ENCODE measurements around the gene ZSWIM5. TPM values are rescaled to one million over a fixed set of nuclear protein-coding genes. Genes with fewer than 3 reads are reported as not detected.

ZSWIM5 gene
- total and polyA plus RNA-seq, 9 of the 15 experiments (the other 6 are each of a cell fraction or from before 2014, with no cell fraction given): under 0.01 to 0.07 (median 0.03) TPM; not detected in 3

DNA sequence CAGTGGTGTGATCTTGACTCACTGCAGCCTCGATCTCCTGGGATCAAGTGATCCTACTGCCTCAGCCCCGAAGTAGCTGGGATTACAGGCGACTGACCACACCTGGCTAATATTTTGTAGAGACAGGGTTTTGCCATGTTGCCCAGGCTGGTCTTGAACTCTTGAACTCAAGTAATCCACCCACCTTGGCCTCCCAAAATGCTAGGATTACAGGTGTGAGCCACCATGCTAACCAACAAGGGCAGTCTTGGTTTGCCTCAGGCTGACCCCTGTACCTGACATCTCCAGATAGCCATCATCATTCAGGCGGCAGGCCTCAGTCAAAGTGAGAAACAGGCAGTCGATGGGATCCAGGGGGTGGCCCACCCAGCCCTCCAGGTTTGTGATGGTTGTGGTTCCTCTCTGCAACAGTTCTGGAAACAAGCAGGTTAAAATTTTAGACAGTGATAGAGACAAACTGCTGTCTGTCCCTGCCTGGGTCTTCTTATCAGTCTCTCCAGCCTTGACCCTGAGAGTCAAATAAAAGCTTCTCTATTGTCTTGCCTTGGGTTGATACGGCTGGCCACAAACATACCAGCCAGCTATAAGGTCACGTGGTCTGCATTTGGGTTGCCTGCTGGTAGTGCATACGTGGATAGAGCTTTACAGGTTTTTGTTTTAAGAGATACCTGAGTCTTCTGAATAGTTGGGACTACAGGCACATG is 167.6 kb downstream of the ZSWIM5 start (continued):
- TF ChIP-seq NONO (IDR thresholded peaks at IDR 0.05; ENCODE audit: low read depth in 2 of 2, low read length in 1 of 2) (peak in 1 of 2 experiments; percentile 74; a peak in 1 of 4 replicates), CBX3 (IDR thresholded peaks at IDR 0.05; ENCODE audit: borderline replicate concordance in 1 of 2, low read length in 2 of 2) (peak in 1 of 2 experiments; percentile 40; a peak in 1 of 3 replicates), MEF2D (tag; conservative IDR thresholded peaks at IDR 0.05; ENCODE audit: low read depth) (peak; percentile 66), TAL1 (IDR thresholded peaks at IDR 0.05) (peak; percentile 97), TCFL5 (CRISPR knock-in tag; conservative IDR thresholded peaks at IDR 0.05) (peak; percentile 55; the same call in 1 of the 2 replicates), CBFA2T2 (conservative IDR thresholded peaks at IDR 0.05) (peak; percentile 98), TCF3 (CRISPR knock-in tag; IDR thresholded peaks at IDR 0.05) (peak; percentile 98), ATF1 (CRISPR knock-in tag; IDR thresholded peaks at IDR 0.05) (no peak), ATF1 (tag; IDR thresholded peaks at IDR 0.05) (peak; percentile 47; the same call in 1 of the 2 replicates), ZNF165 (CRISPR knock-in tag; IDR thresholded peaks at IDR 0.05; ENCODE audit: borderline replicate concordance) (no peak), SMAD4 (CRISPR knock-in tag; conservative IDR thresholded peaks at IDR 0.05) (peak; percentile 98)
- TF ChIP-seq, protein P1, sequence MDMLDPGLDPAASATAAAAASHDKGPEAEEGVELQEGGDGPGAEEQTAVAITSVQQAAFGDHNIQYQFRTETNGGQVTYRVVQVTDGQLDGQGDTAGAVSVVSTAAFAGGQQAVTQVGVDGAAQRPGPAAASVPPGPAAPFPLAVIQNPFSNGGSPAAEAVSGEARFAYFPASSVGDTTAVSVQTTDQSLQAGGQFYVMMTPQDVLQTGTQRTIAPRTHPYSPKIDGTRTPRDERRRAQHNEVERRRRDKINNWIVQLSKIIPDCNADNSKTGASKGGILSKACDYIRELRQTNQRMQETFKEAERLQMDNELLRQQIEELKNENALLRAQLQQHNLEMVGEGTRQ (CRISPR knock-in tag; IDR thresholded peaks at IDR 0.05): peak; percentile 92
- TF ChIP-seq, protein P2, sequence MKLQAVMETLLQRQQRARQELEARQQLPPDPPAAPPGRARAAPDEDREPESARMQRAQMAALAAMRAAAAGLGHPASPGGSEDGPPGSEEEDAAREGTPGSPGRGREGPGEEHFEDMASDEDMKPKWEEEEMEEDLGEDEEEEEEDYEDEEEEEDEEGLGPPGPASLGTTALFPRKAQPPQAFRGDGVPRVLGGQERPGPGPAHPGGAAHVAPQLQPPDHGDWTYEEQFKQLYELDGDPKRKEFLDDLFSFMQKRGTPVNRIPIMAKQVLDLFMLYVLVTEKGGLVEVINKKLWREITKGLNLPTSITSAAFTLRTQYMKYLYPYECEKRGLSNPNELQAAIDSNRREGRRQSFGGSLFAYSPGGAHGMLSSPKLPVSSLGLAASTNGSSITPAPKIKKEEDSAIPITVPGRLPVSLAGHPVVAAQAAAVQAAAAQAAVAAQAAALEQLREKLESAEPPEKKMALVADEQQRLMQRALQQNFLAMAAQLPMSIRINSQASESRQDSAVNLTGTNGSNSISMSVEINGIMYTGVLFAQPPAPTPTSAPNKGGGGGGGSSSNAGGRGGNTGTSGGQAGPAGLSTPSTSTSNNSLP (IDR thresholded peaks at IDR 0.05; ENCODE audit: borderline replicate concordance, low read depth, low read length): 0 out of 2 replicates have a peak, but pooled peaks have one; percentile 69
- TF ChIP-seq, protein P3, sequence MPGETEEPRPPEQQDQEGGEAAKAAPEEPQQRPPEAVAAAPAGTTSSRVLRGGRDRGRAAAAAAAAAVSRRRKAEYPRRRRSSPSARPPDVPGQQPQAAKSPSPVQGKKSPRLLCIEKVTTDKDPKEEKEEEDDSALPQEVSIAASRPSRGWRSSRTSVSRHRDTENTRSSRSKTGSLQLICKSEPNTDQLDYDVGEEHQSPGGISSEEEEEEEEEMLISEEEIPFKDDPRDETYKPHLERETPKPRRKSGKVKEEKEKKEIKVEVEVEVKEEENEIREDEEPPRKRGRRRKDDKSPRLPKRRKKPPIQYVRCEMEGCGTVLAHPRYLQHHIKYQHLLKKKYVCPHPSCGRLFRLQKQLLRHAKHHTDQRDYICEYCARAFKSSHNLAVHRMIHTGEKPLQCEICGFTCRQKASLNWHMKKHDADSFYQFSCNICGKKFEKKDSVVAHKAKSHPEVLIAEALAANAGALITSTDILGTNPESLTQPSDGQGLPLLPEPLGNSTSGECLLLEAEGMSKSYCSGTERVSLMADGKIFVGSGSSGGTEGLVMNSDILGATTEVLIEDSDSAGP (CRISPR knock-in tag; IDR thresholded peaks at IDR 0.05): no peak
- TF ChIP-seq, protein P4, sequence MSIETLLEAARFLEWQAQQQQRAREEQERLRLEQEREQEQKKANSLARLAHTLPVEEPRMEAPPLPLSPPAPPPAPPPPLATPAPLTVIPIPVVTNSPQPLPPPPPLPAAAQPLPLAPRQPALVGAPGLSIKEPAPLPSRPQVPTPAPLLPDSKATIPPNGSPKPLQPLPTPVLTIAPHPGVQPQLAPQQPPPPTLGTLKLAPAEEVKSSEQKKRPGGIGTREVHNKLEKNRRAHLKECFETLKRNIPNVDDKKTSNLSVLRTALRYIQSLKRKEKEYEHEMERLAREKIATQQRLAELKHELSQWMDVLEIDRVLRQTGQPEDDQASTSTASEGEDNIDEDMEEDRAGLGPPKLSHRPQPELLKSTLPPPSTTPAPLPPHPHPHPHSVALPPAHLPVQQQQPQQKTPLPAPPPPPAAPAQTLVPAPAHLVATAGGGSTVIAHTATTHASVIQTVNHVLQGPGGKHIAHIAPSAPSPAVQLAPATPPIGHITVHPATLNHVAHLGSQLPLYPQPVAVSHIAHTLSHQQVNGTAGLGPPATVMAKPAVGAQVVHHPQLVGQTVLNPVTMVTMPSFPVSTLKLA (conservative IDR thresholded peaks at IDR 0.05): peak; percentile 55 to 77; a peak in 3 of 4 replicates
- TF ChIP-seq, protein P5, sequence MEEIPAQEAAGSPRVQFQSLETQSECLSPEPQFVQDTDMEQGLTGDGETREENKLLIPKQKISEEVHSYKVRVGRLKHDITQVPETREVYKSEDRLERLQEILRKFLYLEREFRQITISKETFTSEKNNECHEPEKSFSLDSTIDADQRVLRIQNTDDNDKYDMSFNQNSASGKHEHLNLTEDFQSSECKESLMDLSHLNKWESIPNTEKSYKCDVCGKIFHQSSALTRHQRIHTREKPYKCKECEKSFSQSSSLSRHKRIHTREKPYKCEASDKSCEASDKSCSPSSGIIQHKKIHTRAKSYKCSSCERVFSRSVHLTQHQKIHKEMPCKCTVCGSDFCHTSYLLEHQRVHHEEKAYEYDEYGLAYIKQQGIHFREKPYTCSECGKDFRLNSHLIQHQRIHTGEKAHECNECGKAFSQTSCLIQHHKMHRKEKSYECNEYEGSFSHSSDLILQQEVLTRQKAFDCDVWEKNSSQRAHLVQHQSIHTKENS (CRISPR knock-in tag; IDR thresholded peaks at IDR 0.05): no peak
